Effector CD8-positive, alpha-beta T cell (primary cell): ENCODE results near the gene ETNK1.
"Not testable (repeated sequence)": the region's sequence is repeated elsewhere in the genome, so short reads cannot be mapped to it uniquely, and the experiment has no call there.

Experiments
- DNase-seq: peaks from one replicate; lab custom pipeline; 2025; lab: John Stamatoyannopoulos, UW

Gene ETNK1

DNA sequence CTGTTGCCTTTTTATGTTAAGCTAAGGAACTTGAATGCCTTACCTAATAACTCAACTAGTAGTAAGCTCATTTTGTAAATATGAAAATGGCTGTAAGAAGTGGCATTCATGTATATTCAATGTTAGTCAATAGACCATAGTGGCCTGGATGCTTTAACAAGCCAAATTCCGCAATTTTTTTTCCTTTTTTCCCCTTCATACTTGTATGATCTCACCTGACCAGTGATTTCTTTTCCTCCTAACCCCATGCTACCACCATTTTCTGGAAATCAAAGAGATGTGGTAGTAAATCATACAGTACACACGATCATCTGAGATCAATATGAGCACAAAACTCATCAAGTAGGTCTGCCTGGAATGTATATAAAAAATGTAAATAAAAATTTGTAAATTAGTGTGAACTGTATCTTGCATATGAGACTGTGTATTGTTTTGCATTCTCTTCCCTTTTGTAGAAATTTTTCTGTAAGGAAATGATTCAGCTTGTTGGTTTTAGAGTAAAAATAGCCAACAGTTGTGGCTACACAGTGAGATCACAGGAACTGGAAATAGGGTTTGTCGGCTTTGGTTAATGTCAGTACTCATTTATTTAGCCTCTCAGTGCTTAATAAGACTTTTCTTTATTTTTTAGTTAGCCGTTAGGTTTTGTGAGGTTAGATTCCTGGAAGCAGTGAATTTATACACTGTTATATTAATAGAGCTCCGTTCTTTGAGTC is 62.5 kb downstream of the ETNK1 start:
- DNase-seq = no peak

DNA sequence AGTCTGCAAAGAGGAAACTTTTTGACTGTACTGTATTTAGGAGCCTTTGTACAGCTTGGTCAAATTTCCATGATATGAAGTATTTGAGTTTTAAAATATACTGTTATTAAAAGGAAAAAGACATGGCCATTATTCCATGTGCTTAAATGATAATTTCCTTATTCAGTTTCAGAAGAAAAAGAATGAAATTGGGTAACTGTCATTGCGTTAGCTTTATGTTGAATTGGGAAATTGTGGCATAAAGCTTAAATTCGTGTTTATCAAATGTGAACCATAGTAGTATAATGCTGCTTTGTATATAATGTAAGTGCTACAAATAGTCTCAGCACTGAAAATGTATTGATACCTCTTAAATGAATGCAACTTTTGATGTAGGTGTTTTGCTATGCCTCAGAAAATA is 64.9 kb downstream of the ETNK1 start:
- DNase-seq = no peak

DNA sequence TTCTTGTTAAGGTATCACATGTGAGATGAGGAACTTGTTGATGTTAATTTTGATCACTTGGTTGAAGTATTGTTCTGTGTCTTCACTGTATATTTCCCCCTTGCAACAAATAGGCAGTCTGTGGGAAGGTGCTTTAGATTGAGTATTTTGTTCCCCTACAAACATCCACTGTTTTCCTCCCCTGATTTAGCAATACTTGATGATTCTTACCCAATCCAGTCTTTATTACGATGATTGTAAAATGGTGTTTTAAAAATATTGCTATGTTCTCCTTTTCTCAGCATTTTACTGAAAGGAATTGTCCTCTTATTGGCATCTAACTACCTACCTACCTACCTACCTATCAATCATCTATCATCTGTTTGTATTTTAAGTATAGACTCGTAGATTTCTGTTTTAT is 66.3 kb downstream of the ETNK1 start:
- DNase-seq = no peak

DNA sequence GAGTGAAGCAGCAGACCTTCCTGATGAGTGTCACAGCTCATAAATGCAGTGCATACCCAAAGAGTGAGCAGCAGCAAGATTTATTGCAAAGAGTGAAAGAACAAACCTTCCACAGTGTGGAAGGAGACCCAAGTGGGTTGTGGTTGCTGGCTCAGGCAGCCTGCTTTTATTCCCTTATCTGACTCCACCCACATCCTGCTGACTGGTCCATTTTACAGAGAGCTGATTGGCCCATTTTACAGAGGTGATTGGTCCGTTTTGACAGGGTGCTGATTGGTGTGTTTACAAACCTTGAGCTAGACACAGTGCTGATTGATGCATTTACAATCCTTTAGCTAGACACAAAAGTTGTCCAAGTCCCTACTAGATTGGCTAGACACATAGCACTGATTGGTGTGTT is 67.5 kb downstream of the ETNK1 start:
- not testable (repeated sequence) for DNase-seq

DNA sequence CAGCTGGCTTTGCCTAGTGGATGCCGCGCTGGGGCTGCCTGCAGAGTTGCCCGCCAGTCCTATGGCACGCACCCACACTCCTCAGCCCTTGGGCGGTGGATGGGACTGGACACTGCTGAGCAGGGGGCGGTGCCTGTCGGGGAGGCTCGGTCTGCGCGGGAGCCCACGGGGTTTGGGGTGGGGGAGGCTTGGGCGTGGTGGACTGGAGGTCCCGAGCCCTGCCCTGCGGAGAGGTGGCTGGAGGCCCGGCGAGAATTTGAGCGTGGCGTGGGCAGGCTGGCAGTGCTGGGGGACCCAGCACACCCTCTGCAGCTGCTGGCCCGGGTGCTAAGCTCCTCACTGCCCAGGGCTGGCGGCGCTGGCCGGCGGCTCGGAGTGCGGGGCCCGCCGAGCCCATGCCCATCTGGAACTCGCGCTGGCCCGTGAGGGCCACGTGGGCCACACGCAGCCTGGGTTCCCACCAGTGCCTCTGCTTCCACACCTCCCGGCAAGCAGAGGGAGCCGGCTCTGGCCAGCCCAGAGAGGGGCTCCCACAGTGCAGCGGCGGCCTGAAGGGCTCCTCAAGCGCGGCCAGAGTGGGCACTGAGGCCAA is 68.1 kb downstream of the ETNK1 start:
- no peak for DNase-seq

DNA sequence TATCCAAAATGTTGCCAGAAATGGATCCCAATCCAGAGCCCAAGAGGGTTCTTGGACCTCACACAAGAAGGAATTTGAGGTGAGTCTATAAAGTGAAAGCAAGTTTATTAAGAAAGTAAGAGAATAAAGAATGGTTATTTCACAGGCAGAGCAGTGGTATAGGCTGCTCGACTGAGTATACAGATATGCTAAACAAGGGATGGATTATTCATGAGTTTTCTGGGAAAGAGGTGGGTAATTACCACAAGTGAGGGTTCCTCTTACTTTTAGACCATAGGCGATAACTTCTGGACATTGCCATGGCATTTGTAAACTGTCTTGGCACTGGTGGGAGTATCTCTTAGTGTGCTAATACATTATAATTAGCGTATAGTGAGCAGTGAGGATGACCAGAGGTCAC is 73.6 kb downstream of the ETNK1 start:
- no peak for DNase-seq

DNA sequence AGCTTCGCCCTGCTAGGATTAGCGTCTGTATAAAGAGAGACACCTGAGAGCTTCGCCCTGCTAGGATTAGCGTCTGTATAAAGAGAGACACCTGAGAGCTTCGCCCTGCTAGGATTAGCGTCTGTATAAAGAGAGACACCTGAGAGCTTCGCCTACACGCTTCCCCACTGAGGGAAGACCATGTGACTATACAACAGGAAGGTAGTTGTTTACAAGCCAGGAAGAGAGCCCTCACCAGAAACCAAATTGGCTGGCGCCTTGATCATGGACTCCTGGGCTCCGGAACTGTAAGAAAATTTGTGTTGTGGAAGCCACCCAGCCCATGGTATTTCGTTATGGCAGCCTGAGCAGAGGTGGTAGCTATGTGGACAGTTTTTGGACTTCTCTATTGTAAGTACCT is 74.7 kb downstream of the ETNK1 start:
- not testable (repeated sequence) for DNase-seq

DNA sequence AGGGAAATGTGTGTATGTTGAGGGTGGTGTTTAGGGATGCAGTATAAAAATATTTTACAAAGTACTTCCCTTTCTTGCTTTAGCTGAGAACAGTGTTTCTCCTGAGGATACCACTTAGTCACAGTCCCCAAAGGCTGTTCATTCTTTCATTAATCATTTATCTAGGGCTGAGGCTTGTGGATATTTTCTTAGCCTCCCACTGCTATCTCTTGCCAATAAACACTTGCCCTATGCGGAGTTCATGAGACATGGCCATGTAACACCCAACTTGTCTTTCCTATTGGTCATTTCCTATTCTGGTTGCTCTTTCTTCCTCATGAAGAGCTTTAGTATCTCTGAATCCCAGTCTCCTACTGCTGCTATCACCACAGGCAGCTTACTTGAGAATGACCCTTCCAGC is 75.1 kb downstream of the ETNK1 start:
- no peak for DNase-seq

DNA sequence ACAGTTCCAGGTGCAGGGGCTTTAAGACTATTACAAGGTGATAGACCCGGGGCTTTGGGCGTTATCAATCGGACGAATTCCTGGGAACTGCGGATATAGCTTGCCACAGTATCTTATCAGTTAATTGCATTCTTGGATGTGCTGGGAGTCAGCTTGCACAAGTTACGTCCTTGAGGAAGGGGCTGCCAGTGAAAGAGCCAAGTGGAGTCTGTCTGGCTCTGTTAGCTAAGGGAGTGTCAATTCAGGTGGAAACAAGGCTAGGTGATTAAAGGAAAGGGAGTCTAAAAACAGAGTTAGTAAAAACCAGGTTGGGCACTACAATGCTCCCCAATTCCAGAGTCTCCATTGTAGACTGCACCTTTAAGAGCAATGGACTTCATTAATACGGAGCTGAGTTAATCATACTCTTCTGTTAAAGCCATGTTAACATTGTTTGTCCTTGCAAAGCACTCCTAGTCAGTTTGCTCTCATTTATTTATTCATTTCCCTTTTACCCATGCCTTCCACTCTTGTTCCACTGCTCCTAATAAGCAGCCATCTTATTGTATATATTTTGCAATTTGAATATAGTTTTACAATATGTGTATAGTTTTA is 76.3 kb downstream of the ETNK1 start:
- DNase-seq = not testable (repeated sequence)

DNA sequence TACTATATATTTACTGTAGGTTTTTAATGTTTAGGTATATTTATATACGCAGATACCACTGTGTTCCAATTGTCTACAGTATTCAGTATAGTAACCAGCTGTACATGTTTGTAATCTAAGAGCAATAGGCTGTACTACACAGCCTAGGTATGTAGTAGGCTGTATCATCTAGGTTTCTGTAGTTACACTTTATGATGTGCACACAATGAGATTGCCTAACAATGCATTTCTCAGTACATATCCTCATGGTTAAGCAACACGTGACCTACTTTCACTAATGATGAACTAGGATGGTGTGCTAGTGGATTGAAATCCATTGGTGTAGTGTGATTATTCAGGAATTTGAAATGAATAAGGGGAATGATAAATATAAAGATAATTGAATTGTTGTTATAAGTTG is 77.7 kb downstream of the ETNK1 start:
- no peak for DNase-seq

DNA sequence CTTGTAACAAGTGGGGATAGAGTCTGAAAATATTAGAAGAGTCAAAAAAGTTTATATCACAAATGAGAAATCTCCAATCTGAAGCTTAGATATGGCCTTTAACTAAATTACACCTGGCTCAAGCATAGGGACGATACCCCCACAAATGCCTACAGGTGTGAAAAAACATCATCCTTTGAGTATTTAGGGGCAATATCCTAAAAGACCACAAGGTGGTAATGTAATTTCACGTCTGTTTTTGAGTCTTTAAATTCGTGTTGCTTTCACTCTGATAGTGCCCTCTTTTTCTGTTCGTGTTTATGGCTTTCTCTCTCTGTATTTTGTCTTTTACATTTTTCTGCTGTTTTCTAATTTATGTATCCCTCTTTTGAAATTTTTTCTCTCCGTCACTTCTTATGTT is 84.3 kb downstream of the ETNK1 start:
- DNase-seq = no peak

DNA sequence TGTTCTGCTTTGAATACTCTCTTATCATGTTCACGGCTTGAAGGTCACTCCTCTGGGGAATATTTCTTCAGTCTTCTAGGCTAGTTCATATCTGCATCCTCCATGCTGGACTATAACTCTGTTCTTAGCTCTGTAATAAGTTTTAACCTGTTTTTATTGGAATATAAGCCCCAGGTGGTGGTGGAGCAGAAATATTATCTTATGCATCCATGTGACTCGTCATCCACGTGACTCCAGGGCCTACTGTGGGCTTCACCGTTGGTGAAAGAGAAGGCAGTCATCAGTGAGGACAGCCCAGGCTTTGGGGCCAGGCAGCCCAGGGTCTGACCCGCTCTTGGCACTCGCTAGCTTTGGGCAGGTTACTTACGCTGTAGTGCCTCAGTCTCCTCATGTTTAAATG is 87.1 kb downstream of the ETNK1 start:
- no peak for DNase-seq

DNA sequence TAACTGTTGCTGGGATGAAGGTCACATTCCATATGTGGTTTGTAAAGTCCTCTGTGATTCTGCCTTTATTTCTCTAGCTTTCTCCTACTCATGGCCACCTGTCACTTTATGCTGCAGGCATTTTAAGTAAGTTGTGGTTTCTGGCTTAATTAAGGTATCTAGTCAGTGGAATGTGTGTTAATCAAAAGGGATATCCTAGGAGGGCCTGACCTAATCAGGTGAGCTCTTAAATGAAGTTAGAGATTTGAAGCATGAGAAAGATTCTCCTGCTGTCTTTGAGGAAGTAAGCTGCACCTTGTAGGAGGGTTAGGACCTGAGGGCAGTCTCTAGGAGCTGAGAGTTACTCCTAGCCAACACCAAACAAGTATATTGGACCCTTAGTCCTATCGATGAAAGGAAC is 90.3 kb downstream of the ETNK1 start:
- DNase-seq = no peak

DNA sequence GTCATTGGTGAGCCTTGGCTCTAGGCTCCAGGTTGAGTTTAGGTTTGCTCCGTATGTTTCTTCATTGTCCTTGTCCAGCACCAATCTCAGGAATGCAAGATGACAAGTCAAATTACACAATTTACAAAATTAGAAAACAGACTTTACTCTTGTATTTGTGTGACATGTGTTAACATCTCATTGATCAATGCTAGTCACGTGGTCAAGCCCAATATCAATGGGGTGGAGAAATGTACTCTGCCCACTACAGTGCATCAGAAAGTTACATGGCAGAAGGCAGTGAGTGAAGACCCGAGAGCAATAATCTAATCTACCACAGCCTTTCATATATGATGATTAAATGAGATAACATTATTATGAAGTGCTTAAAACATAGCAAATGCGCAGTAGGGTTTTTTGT is 94.8 kb downstream of the ETNK1 start:
- DNase-seq = no peak

DNA sequence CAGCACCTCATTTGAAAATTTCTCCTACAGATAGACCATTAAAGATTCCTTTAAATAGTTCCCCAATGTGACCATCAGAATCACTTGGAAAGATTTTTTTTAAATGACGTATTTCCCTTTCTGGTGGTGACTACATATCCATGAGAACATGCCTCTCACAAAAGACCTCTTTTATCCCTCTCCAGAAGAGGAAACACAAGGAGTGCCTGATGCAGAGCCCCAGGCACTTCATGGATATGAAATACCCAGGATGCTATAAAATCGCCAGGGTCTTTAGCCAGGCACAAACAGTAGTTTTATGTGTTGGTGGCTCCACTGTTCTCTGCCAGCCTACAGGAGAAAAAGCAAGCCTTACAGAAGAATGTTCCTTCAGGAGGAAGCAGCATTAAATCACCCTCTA is 97.1 kb downstream of the ETNK1 start:
- no peak for DNase-seq

DNA sequence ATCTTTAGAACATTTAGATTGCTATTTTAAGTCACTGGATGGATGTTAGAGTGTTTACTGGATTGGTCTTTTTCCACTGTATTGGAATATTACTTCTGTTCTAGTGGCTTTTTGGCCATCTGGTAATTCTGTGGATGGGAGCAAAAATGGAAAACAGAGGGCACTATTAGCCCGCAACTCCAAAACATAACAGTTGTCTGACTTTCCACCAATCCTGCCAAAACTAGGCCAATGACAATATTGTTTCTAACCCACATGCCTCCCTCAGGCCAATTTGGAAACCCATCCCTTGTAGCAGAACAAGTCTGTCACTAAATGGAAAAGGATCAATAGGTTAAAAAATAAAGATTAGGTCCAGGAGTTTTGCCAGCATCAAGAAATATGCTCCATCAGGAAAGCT is 97.8 kb downstream of the ETNK1 start:
- no peak for DNase-seq

DNA sequence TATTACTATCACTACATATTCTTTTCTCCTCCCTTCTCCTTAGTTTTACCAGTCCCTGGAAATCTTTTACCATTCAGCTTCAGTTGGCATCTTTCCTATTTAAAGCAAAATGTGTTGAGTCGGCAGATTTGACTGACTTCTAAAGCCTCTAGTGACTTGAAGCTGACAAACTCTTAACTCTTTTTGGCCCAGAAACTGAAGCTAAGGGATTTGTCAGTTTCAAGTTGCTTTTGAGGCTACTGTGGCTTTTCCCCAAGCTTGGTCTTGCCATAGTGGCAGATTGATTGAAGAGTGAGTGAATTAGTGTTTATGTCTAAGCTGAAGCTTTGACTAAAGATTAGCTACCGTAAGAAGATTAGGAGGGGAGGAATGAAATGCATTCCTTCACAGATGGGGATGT is 104.0 kb downstream of the ETNK1 start:
- DNase-seq = no peak

DNA sequence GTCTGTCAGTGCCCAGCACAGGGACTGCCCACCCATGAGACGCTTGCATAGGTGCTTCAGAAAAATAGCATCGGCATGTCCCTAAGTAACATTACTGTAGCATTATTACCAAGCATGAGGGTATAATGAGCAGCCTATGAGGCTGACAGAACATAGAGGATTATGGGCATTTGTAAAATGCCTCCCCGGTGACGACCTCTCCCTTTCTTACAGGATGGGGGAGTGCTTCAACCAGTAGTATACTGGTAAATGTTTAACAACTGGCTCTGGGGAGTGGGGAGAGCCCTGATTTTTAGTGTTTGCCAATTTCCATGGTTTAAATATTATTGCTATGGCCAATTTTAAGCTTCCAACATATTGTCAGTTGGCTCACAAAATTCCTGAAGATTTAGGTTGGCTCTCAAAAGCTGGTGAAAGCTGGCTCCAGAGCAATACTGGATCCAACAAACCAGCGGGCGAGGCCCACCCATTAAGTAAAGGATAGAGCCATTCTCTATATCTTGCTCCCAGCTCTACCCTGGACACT is 104.5 kb downstream of the ETNK1 start:
- DNase-seq = no peak

DNA sequence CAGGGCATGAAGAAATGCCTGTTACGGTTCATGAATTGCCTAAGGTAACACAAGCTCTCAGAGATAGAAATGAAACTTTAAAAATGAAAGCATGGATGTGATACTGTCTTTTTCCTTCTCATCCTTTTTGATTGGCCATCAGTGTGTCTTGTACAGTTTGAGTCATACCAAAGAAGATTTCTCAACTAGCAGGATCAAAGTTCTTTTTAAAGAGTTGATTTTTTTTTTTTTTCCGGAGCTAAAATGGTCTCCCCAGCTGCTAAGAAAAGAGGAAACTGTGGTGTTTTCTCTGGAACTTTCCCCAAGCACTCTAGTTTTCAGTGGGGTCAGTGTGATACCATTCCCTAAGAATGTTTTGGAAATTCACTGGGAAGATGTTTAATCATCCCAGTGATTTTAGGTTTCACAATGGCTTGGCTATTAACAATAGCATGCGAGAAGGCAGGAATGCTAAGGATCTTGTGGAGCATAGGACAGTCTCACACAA is 105.0 kb downstream of the ETNK1 start:
- DNase-seq = no peak

DNA sequence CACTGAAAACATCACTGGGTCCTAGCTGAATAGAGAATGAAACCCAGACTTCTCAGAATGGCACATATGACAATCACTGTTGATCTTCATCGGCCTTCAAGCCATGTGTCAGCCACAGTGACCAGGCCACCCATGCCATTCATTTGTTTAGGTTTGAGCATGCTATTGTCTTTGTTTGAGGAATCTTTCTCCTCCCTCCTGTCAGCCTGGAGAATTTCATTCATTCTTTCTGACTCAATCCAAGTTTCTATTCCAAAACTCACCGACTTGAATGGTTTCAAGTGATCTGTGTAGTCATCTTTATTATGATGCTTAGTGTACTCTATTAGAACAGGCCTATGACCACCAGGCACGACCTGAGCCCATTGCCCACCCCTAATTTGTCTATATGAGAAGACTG is 106.3 kb downstream of the ETNK1 start:
- DNase-seq = no peak

DNA sequence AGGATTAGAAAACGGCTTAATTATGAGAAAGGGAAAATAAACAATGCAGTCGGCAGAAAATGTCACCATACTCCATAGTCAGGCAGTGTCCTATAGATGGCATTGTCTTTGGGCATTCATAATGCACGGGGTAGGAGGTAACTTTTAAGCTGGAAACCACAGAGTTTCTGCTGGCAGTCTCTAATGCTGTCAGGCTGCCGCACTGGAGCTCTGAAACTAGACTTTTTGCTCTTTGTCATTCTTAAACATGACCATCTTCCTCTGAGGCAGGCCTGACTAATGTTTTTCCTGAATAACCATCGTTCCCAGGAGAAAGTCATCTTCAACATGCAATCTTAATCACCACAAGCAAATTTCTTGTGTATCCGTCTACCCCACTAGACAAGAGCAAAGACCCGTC is 108.8 kb downstream of the ETNK1 start:
- DNase-seq = no peak

DNA sequence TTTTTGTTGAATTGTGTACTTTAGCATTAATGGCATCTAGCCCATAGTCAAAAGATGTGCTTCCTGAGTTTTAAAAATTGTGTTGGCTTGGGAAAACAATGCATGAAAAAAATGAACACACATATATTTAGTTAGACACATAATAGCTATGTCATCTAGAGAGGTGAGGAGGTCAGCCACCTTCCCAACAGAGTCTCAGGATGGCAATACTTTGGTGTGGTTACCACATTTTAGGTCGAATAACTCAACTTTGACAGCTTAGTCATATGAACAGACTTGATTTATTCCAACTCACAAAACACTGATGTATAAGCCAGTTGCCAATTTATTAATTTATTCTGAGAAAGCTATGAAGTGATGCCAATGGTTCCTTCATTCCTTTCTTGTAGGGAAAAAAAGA is 114.0 kb downstream of the ETNK1 start:
- no peak for DNase-seq
